ENCODE data around the gene ELL3. TPM values are rescaled to one million over a fixed set of nuclear protein-coding genes. Genes with fewer than 3 reads are reported as not detected.

The ELL3 gene
- total and polyA plus RNA-seq, 2 of the 8 experiments (the other 6 are each of a cell fraction or from before 2014, with no cell fraction given) = 9.2 to 13.7 TPM

- H3K4me3 ChIP-seq (ENCODE audit: extremely low read depth in 1 of 4, insufficient read depth in 2 of 4, low read depth in 3 of 4, low read length in 4 of 4) = no peak overlapping the region
- peaks cover 0 to 5% (median under 1%) of the 10 kb centered on the region in 4 experiments; a peak in 2 of 8 replicates for H3K36me3 ChIP-seq (ENCODE audit: control insufficient read depth in 2 of 4, insufficient read depth in 4 of 4, low read length in 3 of 4)
- H2BK15ac ChIP-seq (ENCODE audit: low read length) = no peak overlapping the region
- peaks cover 0 to 2% (median 0%) of the 10 kb centered on the region in 4 experiments; a peak in 2 of 7 replicates for H3K27me3 ChIP-seq (replicated peaks in 1 of 4; ENCODE audit: control insufficient read depth in 3 of 4, extremely low read depth in 1 of 4, insufficient read depth in 3 of 4, low read length in 3 of 4)
- DNase-seq (ENCODE audit: low read depth in 1 of 2, low spot score in 2 of 2) (no peak), FAIRE-seq (no peak)
- no peak overlapping the region for H3K14ac ChIP-seq (ENCODE audit: insufficient read length)
- H4K20me1 ChIP-seq (replicated peaks in 1 of 2; ENCODE audit: control insufficient read depth in 1 of 2, insufficient read depth in 2 of 2, low read length in 2 of 2) = peaks cover 0 to 1% of the 10 kb centered on the region in 2 experiments
- no peak overlapping the region for H3K9ac ChIP-seq (replicated peaks in 1 of 4; ENCODE audit: extremely low read depth in 1 of 4, low read depth in 3 of 4, low read length in 3 of 4)
- no peak overlapping the region for H4K5ac ChIP-seq (ENCODE audit: insufficient read length, low read depth, low read length)
- no peak overlapping the region; the same call in 1 of the 2 replicates for H2AK5ac ChIP-seq (ENCODE audit: low read depth, low read length)
- 82% methylated on average over 1 of the region's 1 CpG; no CpG with 5 or more reads in 1 of the 2 experiments for WGBS, 2 experiments (ENCODE audit: extremely low coverage in 1 of 2, insufficient coverage in 1 of 2, insufficient read length in 1 of 2, insufficient replicate concordance in 2 of 2, low coverage in 1 of 2, low lambda C conversion rate in 2 of 2, missing lambda C conversion rate in 1 of 2)
- no peak overlapping the region for H2BK5ac ChIP-seq (ENCODE audit: low read depth, low read length)
- H2AFZ ChIP-seq (ENCODE audit: low read length) = no peak overlapping the region
- peaks cover 12% of the 10 kb centered on the region for H3K23me2 ChIP-seq (ENCODE audit: low read depth, low read length)
- no peak overlapping the region for H3K27ac ChIP-seq (ENCODE audit: low read depth, low read length)
- no peak overlapping the region for H3K4me2 ChIP-seq (ENCODE audit: insufficient read depth in 1 of 2, low read depth in 2 of 2, low read length in 2 of 2)
- no peak overlapping the region for H2BK20ac ChIP-seq (ENCODE audit: low read length)
- H3K79me1 ChIP-seq (ENCODE audit: low read depth, low read length) = no peaks in the 10 kb centered on the region
- no peak for TF ChIP-seq TEAD4 (IDR thresholded peaks at IDR 0.05; ENCODE audit: low read depth, low read length)
- TF ChIP-seq BRCA1 (IDR thresholded peaks at IDR 0.05; ENCODE audit: low read depth, low read length) = no peak
- TF ChIP-seq CREB1 (IDR thresholded peaks at IDR 0.05) = no peak
- TF ChIP-seq EP300 (IDR thresholded peaks at IDR 0.05; ENCODE audit: borderline replicate concordance in 1 of 2, low read depth in 2 of 2, low read length in 2 of 2) = no peak
- TF ChIP-seq NANOG (IDR thresholded peaks at IDR 0.05; ENCODE audit: insufficient read depth, low read depth, low read length, poor library complexity, severe bottlenecking) = no peak
- no peak for TF ChIP-seq YY1 (IDR thresholded peaks at IDR 0.05; ENCODE audit: low read depth, low read length)
- no peak for TF ChIP-seq HDAC6 (IDR thresholded peaks at IDR 0.05; ENCODE audit: low read depth, low read length)
- no peak for TF ChIP-seq EGR1 (IDR thresholded peaks at IDR 0.05; ENCODE audit: borderline replicate concordance, low read depth, low read length)
- TF ChIP-seq NRF1 (IDR thresholded peaks at IDR 0.05; ENCODE audit: low read depth, low read length) = no peak
- TF ChIP-seq TAF1 (IDR thresholded peaks at IDR 0.05; ENCODE audit: low read depth, low read length) = no peak
- TF ChIP-seq BCL11A (IDR thresholded peaks at IDR 0.05; ENCODE audit: low read depth in 2 of 2, low read length in 2 of 2) = no peak
- TF ChIP-seq TAF7 (optimal IDR thresholded peaks at IDR 0.05; ENCODE audit: borderline replicate concordance, low read depth, low read length) = no peak
- TF ChIP-seq SP1 (IDR thresholded peaks at IDR 0.05; ENCODE audit: low read depth, low read length) = no peak
- no peak for TF ChIP-seq CHD1 (IDR thresholded peaks at IDR 0.05; ENCODE audit: low read depth, low read length)
- no peak overlapping the region for H3K4ac ChIP-seq (replicated peaks; ENCODE audit: insufficient read length, low read depth, low read length)
- no peak overlapping the region for H4K8ac ChIP-seq (ENCODE audit: extremely low read depth, insufficient read depth, low read length)
- H3K79me2 ChIP-seq (ENCODE audit: control insufficient read depth in 1 of 2, insufficient read depth in 2 of 2, low read length in 2 of 2) = no peaks in the 10 kb centered on the region
- H2BK120ac ChIP-seq (replicated peaks; ENCODE audit: low read depth, low read length) = no peak overlapping the region
- H3K56ac ChIP-seq (replicated peaks; ENCODE audit: insufficient read length, low read depth, low read length) = no peak overlapping the region
- CTCF ChIA-PET (ENCODE audit: partially characterized antibody) = interaction anchor here (0.7 to 4.8 kb wide), 2 partner anchors 9 to 10 kb away, joined by 3 to 50 read pairs; partner anchors contain the start of gene SERF2
- H3K18ac ChIP-seq (ENCODE audit: extremely low read depth, low read length) = no peak overlapping the region
- no peak overlapping the region for H3K23ac ChIP-seq (ENCODE audit: insufficient read length)
- H3K4me1 ChIP-seq (replicated peaks in 1 of 4; ENCODE audit: control insufficient read depth in 3 of 4, insufficient read depth in 4 of 4, low read length in 3 of 4) = peaks cover 0 to 12% (median 5%) of the 10 kb centered on the region in 4 experiments; a peak in 5 of 7 replicates
- no peak overlapping the region for H4K91ac ChIP-seq (replicated peaks; ENCODE audit: insufficient read length, low read length)
- H3K9me3 ChIP-seq (ENCODE audit: insufficient read depth in 2 of 2, low read depth in 1 of 2, low read length in 1 of 2) = no peaks in the 10 kb centered on the region
- POLR2A ChIA-PET (ENCODE audit: partially characterized antibody) = no interaction called here
- H2BK12ac ChIP-seq (ENCODE audit: low read depth, low read length) = no peak overlapping the region
These were observed 2.2 kb upstream of the ELL3 start for GRCh38 chr15:43779016-43779415.
